Testis (tissue), 3 donors: ENCODE data around the gene HS1BP3. TPM values are rescaled to one million over a fixed set of nuclear protein-coding genes. Genes with fewer than 3 reads are reported as not detected.

ENCODE experiments used
- DNase-seq: peaks from one replicate; pipeline ENCODE4 v3.0.0-alpha.2; 2019
- H3K27ac ChIP-seq, 2 donors: fragments of 200-600 bp; sonication (generic); one replicate each; pipeline ENCODE4 v1.5.1; 2019
- H3K27me3 ChIP-seq: fragments of 200-600 bp; sonication (generic); one replicate; pipeline ENCODE4 v1.5.1; 2019
- H3K36me3 ChIP-seq: fragments of 200-600 bp; sonication (generic); one replicate; pipeline ENCODE4 v1.5.1; 2017; ENCODE audit warnings: low read depth; ENCODE audit errors: missing control alignments
- H3K4me1 ChIP-seq: fragments of 200-600 bp; sonication (generic); one replicate; pipeline ENCODE4 v1.5.1; 2019
- H3K4me3 ChIP-seq, 2 donors: fragments of 200-600 bp; sonication (generic); one replicate each; pipeline ENCODE4 v1.5.1; 2017 to 2019
- H3K9me3 ChIP-seq: fragments of 200-600 bp; sonication (generic); one replicate; pipeline ENCODE4 v1.5.1; 2017
- CTCF ChIP-seq, 3 experiments: fragments of 450-650 bp in 2 of 3; fragments of 200-600 bp in 1 of 3; sonication (generic) in 1 of 3; IDR thresholded peaks; one replicate each; pipeline ENCODE4 v1.5.1; 2016 to 2019; ENCODE audit warnings: antibody characterized with exemption in 3 of 3, mild to moderate bottlenecking in 2 of 3, moderate library complexity in 1 of 3
- POLR2A ChIP-seq: fragments of 450-650 bp; IDR thresholded peaks from one replicate; pipeline ENCODE4 v1.6.1; 2017; ENCODE audit warnings: antibody characterized with exemption, mild to moderate bottlenecking, moderate library complexity
- WGBS, 2 donors: methylation state at CpG; one replicate each; pipeline ENCODE4 v1.1.5; 2018; 5-methylcytosine and 5-hydroxymethylcytosine counted together
- intact Hi-C: fragments of 100-400 bp; cut with DNase I; formaldehyde crosslinking; loops from one replicate; pipeline ENCODE4 v1.15.1; 2023; ENCODE audit warnings: low total_unique reads
- polyA plus RNA-seq: library from polyadenylated mRNA; stranded (reverse); fragments of 350-450 nt; fragmentation: Illumina TruSeq; extraction: RNeasy Lipid Tissue Mini Kit (QIAGEN cat#74804); gene quantifications from one replicate; pipeline ENCODE4 v1.2.3, GENCODE V29; 2014; ENCODE audit warnings: low read depth, low replicate concordance; ENCODE audit not compliant: insufficient read depth
- total RNA-seq, 2 donors: library from RNA; depleted of rRNA; stranded (reverse); fragments of >200 nt; gene quantifications; one replicate each; pipeline ENCODE4 v1.2.3, GENCODE V29; 2016

The HS1BP3 gene
- total and polyA plus RNA-seq, 3 donors from 2014 or later, result 23.5 to 31.6 (median 25.0) TPM

- Histone ChIP-seq H3K36me3 (no peaks in the 10 kb centered on the region), H3K4me1 (peaks cover 17% of the 10 kb centered on the region), H3K27me3 (no peaks in the 10 kb centered on the region), H3K4me3 (no peak overlapping the region), H3K27ac (no peak overlapping the region), H3K9me3 (no peaks in the 10 kb centered on the region)
- intact Hi-C loops, result no loop called here
- no peak for DNase-seq
- WGBS, 2 donors, result 89 to 90% methylated on average over 4 of the region's 4 CpGs
- no peak for TF ChIP-seq POLR2A
- TF ChIP-seq CTCF (IDR thresholded peaks at IDR 0.05), result no peak
These were observed 2.7 kb downstream of the HS1BP3 start for GRCh38 chr2:20648206-20648605.

GRCh38 chr2:20647738-20648137 is 3.2 kb downstream of the HS1BP3 start:
- no peak overlapping the region for H3K4me3 ChIP-seq
- peaks cover 17% of the 10 kb centered on the region for H3K4me1 ChIP-seq
- DNase-seq, result no peak
- intact Hi-C loops, result no loop called here
- H3K9me3 ChIP-seq, result no peaks in the 10 kb centered on the region
- H3K36me3 ChIP-seq, result no peaks in the 10 kb centered on the region
- H3K27ac ChIP-seq, result no peak overlapping the region
- WGBS, 2 donors, result 90 to 98% methylated on average over 6 to 8 of the region's 8 CpGs
- TF ChIP-seq POLR2A (no peak), CTCF (IDR thresholded peaks at IDR 0.05) (no peak)
- no peaks in the 10 kb centered on the region for H3K27me3 ChIP-seq

- no peak for DNase-seq
- H3K9me3 ChIP-seq, result no peaks in the 10 kb centered on the region
- peaks cover 17% of the 10 kb centered on the region for H3K4me1 ChIP-seq
- intact Hi-C loops, result no loop called here
- no peak overlapping the region for H3K4me3 ChIP-seq
- no peaks in the 10 kb centered on the region for H3K36me3 ChIP-seq
- 88 to 93% methylated on average over 2 to 3 of the region's 3 CpGs for WGBS, 2 donors
- no peak overlapping the region for H3K27ac ChIP-seq
- TF ChIP-seq CTCF (IDR thresholded peaks at IDR 0.05) (no peak), POLR2A (no peak)
- H3K27me3 ChIP-seq, result no peaks in the 10 kb centered on the region
These were observed 3.7 kb downstream of the HS1BP3 start for GRCh38 chr2:20647211-20647610.

- no peak for DNase-seq
- H3K4me3 ChIP-seq, result no peak overlapping the region
- H3K27me3 ChIP-seq, result no peaks in the 10 kb centered on the region
- H3K9me3 ChIP-seq, result no peaks in the 10 kb centered on the region
- 94 to 98% methylated on average over 12 to 20 of the region's 20 CpGs for WGBS, 2 donors
- no peak overlapping the region for H3K27ac ChIP-seq
- H3K36me3 ChIP-seq, result no peaks in the 10 kb centered on the region
- peaks cover 14% of the 10 kb centered on the region for H3K4me1 ChIP-seq
- no peak for TF ChIP-seq POLR2A
- no peak for TF ChIP-seq CTCF (IDR thresholded peaks at IDR 0.05)
- intact Hi-C loops, result no loop called here
These were observed 4.5 kb downstream of the HS1BP3 start for GRCh38 chr2:20646446-20646845.

- no peak for DNase-seq
- 84 to 95% methylated on average over 10 of the region's 10 CpGs for WGBS, 2 donors
- TF ChIP-seq CTCF (IDR thresholded peaks at IDR 0.05) (no peak), POLR2A (no peak)
- Histone ChIP-seq H3K27me3 (no peaks in the 10 kb centered on the region), H3K27ac (no peak overlapping the region), H3K4me3 (no peak overlapping the region), H3K36me3 (no peaks in the 10 kb centered on the region), H3K9me3 (no peaks in the 10 kb centered on the region), H3K4me1 (peaks cover 20% of the 10 kb centered on the region)
- intact Hi-C loops, result no loop called here
These were observed 5.1 kb downstream of the HS1BP3 start for GRCh38 chr2:20645761-20646160.
